Heart right ventricle (tissue), 16 donors: Measurements from ENCODE around the gene PRKAR1B. TPM values are rescaled to one million over a fixed set of nuclear protein-coding genes. Genes with fewer than 3 reads are reported as not detected.

ENCODE experiments used
- ATAC-seq, 8 donors: fragments of 200-7000 bp; cut with Tn5 transposase; one replicate each; pipeline ENCODE4 v1.9.1; 2020; ENCODE audit warnings: mild to moderate bottlenecking in 8 of 8, moderate library complexity in 8 of 8, moderate number of reproducible peaks in 1 of 8
- DNase-seq, 2 donors: peaks; one replicate each; pipeline ENCODE4 v3.0.0-alpha.2; 2020
- H3K27ac ChIP-seq, 10 donors: fragments of 200-600 bp; sonication (generic) in 2 of 10; one replicate each; pipeline versions ENCODE4 v1.5.0 to v1.8.0; 2020 to 2022; ENCODE audit warnings: mild to moderate bottlenecking in 3 of 10
- H3K27me3 ChIP-seq, 7 donors: fragments of 200-600 bp; one replicate each; pipeline ENCODE4 v1.8.0; 2021 to 2022; ENCODE audit warnings: mild to moderate bottlenecking in 2 of 7
- H3K36me3 ChIP-seq, 9 donors: fragments of 200-600 bp; sonication (generic) in 1 of 9; one replicate each; pipeline versions ENCODE4 v1.5.0 to v1.8.0; 2020 to 2022; ENCODE audit warnings: mild to moderate bottlenecking in 2 of 9
- H3K4me1 ChIP-seq, 9 donors: fragments of 200-600 bp; sonication (generic) in 1 of 9; one replicate each; pipeline versions ENCODE4 v1.5.0 to v1.8.0; 2020 to 2022; ENCODE audit warnings: mild to moderate bottlenecking in 4 of 9
- H3K4me3 ChIP-seq, 10 donors: fragments of 200-600 bp; sonication (generic) in 2 of 10; one replicate each; pipeline versions ENCODE4 v1.5.0 to v1.8.0; 2020 to 2022; ENCODE audit warnings: mild to moderate bottlenecking in 7 of 10, moderate library complexity in 2 of 10
- H3K9me3 ChIP-seq, 11 donors: fragments of 200-600 bp in 10 of 11; sonication (generic) in 2 of 11; one replicate each; pipeline versions ENCODE4 v1.5.0 to v1.8.0; 2013 to 2022; ENCODE audit warnings: mild to moderate bottlenecking in 2 of 11, control low read depth in 1 of 11, moderate library complexity in 1 of 11
- CTCF ChIP-seq, 9 donors: fragments of 200-600 bp; sonication (generic) in 2 of 9; IDR thresholded peaks; one replicate each; pipeline versions ENCODE4 v1.5.0 to v1.8.0; 2021 to 2022; ENCODE audit warnings: antibody characterized with exemption in 9 of 9, mild to moderate bottlenecking in 5 of 9, moderate library complexity in 1 of 9
- whole genome bisulfite sequencing, 2 donors: extraction: QIAGEN DNeasy Blood & Tissue Kit; methylation state at CpG; one replicate each; pipeline ENCODE4 v1.1.7; 2013; ENCODE audit warnings: inconsistent platforms in 1 of 2; 5-methylcytosine and 5-hydroxymethylcytosine counted together
- intact Hi-C, 10 donors: fragments of 100-400 bp; cut with DNase I; formaldehyde crosslinking; loops; one replicate each; pipeline versions ENCODE4 v1.11.1 to v1.14.2; 2022
- polyA plus RNA-seq, 2 donors: library from polyadenylated mRNA; stranded (reverse); fragments of 200-250 nt; gene quantifications; one replicate each; pipeline ENCODE4 v1.2.3, GENCODE V29; 2013
- total RNA-seq, 10 donors: library from RNA; stranded (reverse); fragmentation: NEBNext Ultra II Directional in 3 of 10; extraction: Animal tissue kit (Norgen Biotek cat#: 25700) in 3 of 10; gene quantifications; one replicate each; pipeline versions ENCODE4 v1.2.1 to v1.2.4, GENCODE V29; 2021 to 2023
- donor health status: Arrhythmogenic right ventricular cardiomyopathy.
- donor health status: ischemic (EF 13 %, LVEDD 7.1; RV severe dilation, severe dysfunction).
- donor health status: healthy with polysubstance abuse.
- donor health status: DM: no; HTN: yes; CAD: no.
- donor health status: DM: no; HTN: no; CAD: no.
- donor health status: ischemic (EF 25% LVEDD 6.9; RV normal size, moderate dysfunction).
- donor health status: ischemic (EF 25% LVEDD 5.7; RV mildly dilated, moderate dysfunction).
- donor health status: healthy.
- donor health status: DM: yes; HTN: yes; CAD: no.
- donor health status: Ischemic cardiomyopathy.
- donor health status: ischemic (EF 35%, LVEDD 5.7; RV mildly dilated, moderate dysfunction).
- donor health status: nonischemic (EF 11% LVEDD 7.7; RV severe dilation, severe dysfunction).
- donor health status: DM: yes; HTN: yes; CAD: no.
- donor health status: PGD.
- donor health status: ischemic (EF 29% LVEDD 5.4; RV normal size, mild dysfunction).
- donor health status: nonischemic (EF 23%, LVEDD 6.1; RV moderate dilation, normal function).

Gene PRKAR1B
- total and polyA plus RNA-seq, 12 donors: 5.0 to 24.5 (median 20.6) TPM

DNA sequence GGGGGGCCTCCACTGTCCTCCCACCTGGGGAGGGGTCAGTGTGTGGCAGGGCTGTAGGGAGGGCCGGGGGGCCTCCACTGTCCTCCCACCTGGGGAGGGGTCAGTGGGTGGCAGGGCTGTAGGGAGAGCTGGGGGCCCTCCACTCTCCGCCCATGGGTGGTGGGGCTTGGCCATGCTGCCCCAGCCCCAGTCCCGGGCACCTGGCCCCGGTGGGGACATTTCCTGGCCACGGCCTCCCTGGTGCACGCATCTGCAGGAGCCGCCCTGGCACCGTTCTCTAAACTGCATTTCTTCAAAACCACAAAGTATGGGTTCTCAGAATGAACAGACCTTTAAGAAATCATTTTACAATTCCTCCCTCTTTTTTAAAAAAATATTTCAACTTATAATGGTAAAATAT lies 118.1 kb downstream of the PRKAR1B start:
- no peak for TF ChIP-seq CTCF (IDR thresholded peaks at IDR 0.05)
- Histone ChIP-seq H3K4me1 (peaks cover 13 to 46% (median 37%) of the 10 kb centered on the region in 9 donors), H3K27ac (peak overlapping the region in 1 of 10 donors; percentile 7), H3K9me3 (no peaks in the 10 kb centered on the region), H3K27me3 (no peaks in the 10 kb centered on the region), H3K36me3 (peaks cover 0 to 11% (median 0%) of the 10 kb centered on the region in 9 donors), H3K4me3 (no peak overlapping the region)
- WGBS, 2 donors: 73 to 84% methylated on average over 8 of the region's 8 CpGs
- ATAC-seq (no peak), DNase-seq (no peak)
- intact Hi-C loops: no loop called here

- no peak overlapping the region for H3K4me3 ChIP-seq
- 40 to 49% methylated on average over 2 of the region's 2 CpGs for WGBS, 2 donors
- peaks cover 15 to 50% (median 40%) of the 10 kb centered on the region in 9 donors for H3K4me1 ChIP-seq
- peak overlapping the region in 6 of 10 donors; percentile 29 to 57 (median 44) for H3K27ac ChIP-seq
- TF ChIP-seq CTCF (IDR thresholded peaks at IDR 0.05): no peak
- no peaks in the 10 kb centered on the region for H3K27me3 ChIP-seq
- intact Hi-C loops: no loop called here
- no peaks in the 10 kb centered on the region for H3K9me3 ChIP-seq
- peaks cover 0 to 11% (median 0%) of the 10 kb centered on the region in 9 donors for H3K36me3 ChIP-seq
- no peak for ATAC-seq
- DNase-seq: no peak
Measured at GRCh38 chr7:608361-608760, 118.7 kb downstream of the PRKAR1B start.

DNA sequence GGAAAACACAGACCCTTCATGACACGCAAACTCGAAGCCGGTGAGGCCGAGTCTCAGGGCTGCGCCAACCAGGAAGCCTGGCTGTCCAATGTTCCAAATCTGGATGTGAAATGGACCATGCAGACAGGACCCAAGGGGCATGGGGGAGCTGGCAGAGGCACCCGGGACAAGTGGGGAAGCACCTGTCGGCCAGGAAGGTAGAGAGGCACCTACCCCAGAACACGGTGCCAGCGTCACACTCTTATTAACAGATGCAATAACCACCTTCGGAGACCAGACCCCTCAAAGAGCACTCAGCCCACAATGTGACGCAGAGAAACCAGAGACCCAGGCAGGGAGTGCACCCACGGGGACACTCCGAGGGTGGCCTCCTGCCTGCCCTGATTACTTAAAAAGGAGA lies 119.1 kb downstream of the PRKAR1B start:
- DNase-seq (no peak), ATAC-seq (no peak)
- WGBS, 2 donors: 77 to 86% methylated on average over 13 of the region's 13 CpGs
- no peak overlapping the region for H3K4me3 ChIP-seq
- no peaks in the 10 kb centered on the region for H3K27me3 ChIP-seq
- peaks cover 15 to 55% (median 40%) of the 10 kb centered on the region in 9 donors for H3K4me1 ChIP-seq
- H3K36me3 ChIP-seq: peaks cover 0 to 11% (median 0%) of the 10 kb centered on the region in 9 donors
- H3K9me3 ChIP-seq: no peaks in the 10 kb centered on the region
- intact Hi-C loops: no loop called here
- H3K27ac ChIP-seq: peak overlapping the region in 6 of 10 donors; percentile 29 to 57 (median 44)
- no peak for TF ChIP-seq CTCF (IDR thresholded peaks at IDR 0.05)

DNA sequence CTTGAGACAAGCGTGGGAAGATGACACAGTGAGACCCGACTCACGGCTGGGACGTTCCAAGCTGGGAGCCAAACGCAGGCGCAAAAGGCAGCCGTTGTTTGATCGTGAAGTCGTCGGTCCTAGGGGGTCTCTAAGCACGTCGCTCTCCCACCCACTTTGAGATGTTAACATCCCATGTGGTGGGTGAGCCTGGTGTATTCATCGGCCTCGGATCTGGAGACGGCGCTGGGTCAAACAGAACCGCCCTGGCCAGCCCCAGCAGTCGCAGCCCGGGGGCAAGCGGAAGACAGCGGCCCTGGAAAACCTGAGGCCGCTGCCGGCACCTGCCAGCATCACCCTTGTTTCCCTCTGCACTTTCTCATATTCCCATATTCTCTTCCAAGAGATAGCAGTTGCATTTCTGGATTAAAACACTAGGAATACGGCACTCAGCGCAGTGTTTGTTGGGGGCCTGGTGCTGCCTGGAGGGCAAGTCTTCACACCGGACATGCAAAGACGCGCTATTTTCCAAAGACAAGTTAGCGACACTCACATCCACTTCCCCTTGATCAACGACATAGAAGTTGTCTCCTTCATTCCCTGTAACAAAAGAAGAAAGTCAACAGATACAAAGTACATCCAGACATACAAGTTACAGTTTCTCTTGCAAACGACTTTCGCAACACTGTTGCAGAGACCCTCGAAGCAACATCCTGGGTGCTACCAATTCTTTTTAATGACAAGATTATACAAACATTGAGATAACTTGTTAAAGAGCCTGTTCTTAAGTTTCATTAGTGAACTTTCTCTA lies 121.2 kb downstream of the PRKAR1B start:
- H3K9me3 ChIP-seq: no peaks in the 10 kb centered on the region
- H3K4me1 ChIP-seq: peaks cover 21 to 70% (median 45%) of the 10 kb centered on the region in 9 donors
- H3K27me3 ChIP-seq: no peaks in the 10 kb centered on the region
- no peak for TF ChIP-seq CTCF (IDR thresholded peaks at IDR 0.05)
- peaks cover 0 to 11% (median 0%) of the 10 kb centered on the region in 9 donors for H3K36me3 ChIP-seq
- H3K4me3 ChIP-seq: no peak overlapping the region
- ATAC-seq (no peak), DNase-seq (no peak)
- intact Hi-C loops: no loop called here
- H3K27ac ChIP-seq: peak overlapping the region in 4 of 10 donors; percentile 81 to 94 (median 86)
- WGBS, 2 donors: 93 to 94% methylated on average over 33 of the region's 33 CpGs
